Liver (tissue), 3 donors: ENCODE results near the gene NOS1AP.

Experiments
- EGR1 ChIP-seq, 2 donors: IDR thresholded peaks; 2 replicates each; pipeline ENCODE4 v1.6.1; 2016 to 2018; ENCODE audit warnings: antibody characterized with exemption in 2 of 2, low read depth in 2 of 2
- GABPA ChIP-seq, 2 donors: IDR thresholded peaks in 1 of 2; conservative IDR thresholded peaks in 1 of 2; 2 replicates each; pipeline ENCODE4 v1.6.1; 2016; ENCODE audit warnings: antibody characterized with exemption in 2 of 2, mild to moderate bottlenecking in 1 of 2, moderate library complexity in 1 of 2
- HNF4G ChIP-seq: IDR thresholded peaks from 2 replicates; pipeline ENCODE4 v1.6.1; 2016; ENCODE audit warnings: antibody characterized with exemption
- JUND ChIP-seq, 2 donors: IDR thresholded peaks; 2 replicates each; pipeline ENCODE4 v1.6.1; 2016; ENCODE audit warnings: antibody characterized with exemption in 2 of 2
- RAD21 ChIP-seq, 2 donors: IDR thresholded peaks; 2 replicates each; pipeline ENCODE4 v1.6.1; 2016; ENCODE audit warnings: antibody characterized with exemption in 2 of 2, mild to moderate bottlenecking in 2 of 2
- SP1 ChIP-seq: IDR thresholded peaks from 2 replicates; pipeline ENCODE4 v1.6.1; 2018; ENCODE audit warnings: antibody characterized with exemption, mild to moderate bottlenecking
- TAF1 ChIP-seq: conservative IDR thresholded peaks from 2 replicates; pipeline ENCODE4 v1.6.1; 2016; ENCODE audit warnings: antibody characterized with exemption, mild to moderate bottlenecking
- YY1 ChIP-seq: IDR thresholded peaks from 2 replicates; pipeline ENCODE4 v1.6.1; 2016; ENCODE audit warnings: antibody characterized with exemption, mild to moderate bottlenecking
- TF ChIP-seq, protein P1 (sequence below): fragments of 150-350 bp; IDR thresholded peaks from 2 replicates; pipeline ENCODE4 v1.5.1; 2017; ENCODE audit warnings: improper control_type of control experiment, low read depth, low read length; ENCODE audit not compliant: missing input control
- TF ChIP-seq, protein P2 (sequence below): IDR thresholded peaks from 2 replicates; pipeline ENCODE4 v1.6.1; 2016; ENCODE audit warnings: antibody characterized with exemption, mild to moderate bottlenecking
- TF ChIP-seq, protein P3 (sequence below): IDR thresholded peaks from 2 replicates; pipeline ENCODE4 v1.6.1; 2016; ENCODE audit warnings: antibody characterized with exemption
- TF ChIP-seq, protein P4 (sequence below): IDR thresholded peaks from 2 replicates; pipeline ENCODE4 v1.6.1; 2016; ENCODE audit warnings: antibody characterized with exemption
- donor health status: healthy.
- donor health status: healthy.

DNA sequence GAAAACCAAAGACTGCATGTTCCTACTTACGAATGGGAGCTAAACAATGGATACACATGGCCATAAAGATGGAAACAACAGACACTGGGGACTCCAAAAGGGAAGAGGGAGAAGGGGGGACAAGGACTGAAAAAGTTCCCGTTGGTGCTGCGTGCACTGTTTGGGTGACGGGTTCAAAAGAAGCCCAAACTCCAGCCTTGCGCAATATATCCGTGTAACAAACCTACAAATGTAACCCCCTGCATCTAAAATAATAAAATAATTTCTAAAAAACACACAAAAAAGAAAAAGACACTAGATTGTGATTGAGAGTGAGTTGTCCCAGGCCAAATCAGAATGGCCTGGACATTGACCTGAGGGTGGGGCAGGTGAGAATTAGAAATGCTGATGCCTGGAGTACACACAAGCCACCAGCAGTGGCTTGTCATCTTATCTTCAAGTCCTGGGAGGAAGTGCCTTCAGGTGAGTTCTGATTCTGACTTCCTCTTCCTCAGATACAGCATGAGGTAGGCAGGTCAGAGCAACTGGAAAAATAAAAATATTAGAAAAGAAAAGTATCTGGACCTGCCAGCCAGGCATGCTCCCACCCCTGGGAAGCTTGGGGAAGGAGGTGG is 252.4 kb downstream of the NOS1AP start:
- TF ChIP-seq, protein P1, sequence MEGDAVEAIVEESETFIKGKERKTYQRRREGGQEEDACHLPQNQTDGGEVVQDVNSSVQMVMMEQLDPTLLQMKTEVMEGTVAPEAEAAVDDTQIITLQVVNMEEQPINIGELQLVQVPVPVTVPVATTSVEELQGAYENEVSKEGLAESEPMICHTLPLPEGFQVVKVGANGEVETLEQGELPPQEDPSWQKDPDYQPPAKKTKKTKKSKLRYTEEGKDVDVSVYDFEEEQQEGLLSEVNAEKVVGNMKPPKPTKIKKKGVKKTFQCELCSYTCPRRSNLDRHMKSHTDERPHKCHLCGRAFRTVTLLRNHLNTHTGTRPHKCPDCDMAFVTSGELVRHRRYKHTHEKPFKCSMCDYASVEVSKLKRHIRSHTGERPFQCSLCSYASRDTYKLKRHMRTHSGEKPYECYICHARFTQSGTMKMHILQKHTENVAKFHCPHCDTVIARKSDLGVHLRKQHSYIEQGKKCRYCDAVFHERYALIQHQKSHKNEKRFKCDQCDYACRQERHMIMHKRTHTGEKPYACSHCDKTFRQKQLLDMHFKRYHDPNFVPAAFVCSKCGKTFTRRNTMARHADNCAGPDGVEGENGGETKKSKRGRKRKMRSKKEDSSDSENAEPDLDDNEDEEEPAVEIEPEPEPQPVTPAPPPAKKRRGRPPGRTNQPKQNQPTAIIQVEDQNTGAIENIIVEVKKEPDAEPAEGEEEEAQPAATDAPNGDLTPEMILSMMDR = no peak
- TF ChIP-seq, protein P2, sequence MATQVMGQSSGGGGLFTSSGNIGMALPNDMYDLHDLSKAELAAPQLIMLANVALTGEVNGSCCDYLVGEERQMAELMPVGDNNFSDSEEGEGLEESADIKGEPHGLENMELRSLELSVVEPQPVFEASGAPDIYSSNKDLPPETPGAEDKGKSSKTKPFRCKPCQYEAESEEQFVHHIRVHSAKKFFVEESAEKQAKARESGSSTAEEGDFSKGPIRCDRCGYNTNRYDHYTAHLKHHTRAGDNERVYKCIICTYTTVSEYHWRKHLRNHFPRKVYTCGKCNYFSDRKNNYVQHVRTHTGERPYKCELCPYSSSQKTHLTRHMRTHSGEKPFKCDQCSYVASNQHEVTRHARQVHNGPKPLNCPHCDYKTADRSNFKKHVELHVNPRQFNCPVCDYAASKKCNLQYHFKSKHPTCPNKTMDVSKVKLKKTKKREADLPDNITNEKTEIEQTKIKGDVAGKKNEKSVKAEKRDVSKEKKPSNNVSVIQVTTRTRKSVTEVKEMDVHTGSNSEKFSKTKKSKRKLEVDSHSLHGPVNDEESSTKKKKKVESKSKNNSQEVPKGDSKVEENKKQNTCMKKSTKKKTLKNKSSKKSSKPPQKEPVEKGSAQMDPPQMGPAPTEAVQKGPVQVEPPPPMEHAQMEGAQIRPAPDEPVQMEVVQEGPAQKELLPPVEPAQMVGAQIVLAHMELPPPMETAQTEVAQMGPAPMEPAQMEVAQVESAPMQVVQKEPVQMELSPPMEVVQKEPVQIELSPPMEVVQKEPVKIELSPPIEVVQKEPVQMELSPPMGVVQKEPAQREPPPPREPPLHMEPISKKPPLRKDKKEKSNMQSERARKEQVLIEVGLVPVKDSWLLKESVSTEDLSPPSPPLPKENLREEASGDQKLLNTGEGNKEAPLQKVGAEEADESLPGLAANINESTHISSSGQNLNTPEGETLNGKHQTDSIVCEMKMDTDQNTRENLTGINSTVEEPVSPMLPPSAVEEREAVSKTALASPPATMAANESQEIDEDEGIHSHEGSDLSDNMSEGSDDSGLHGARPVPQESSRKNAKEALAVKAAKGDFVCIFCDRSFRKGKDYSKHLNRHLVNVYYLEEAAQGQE = no peak
- no peak for TF ChIP-seq GABPA (IDR thresholded peaks at IDR 0.05 in 1 of 2, conservative IDR thresholded peaks at IDR 0.05 in 1 of 2)
- no peak for TF ChIP-seq HNF4G
- no peak for TF ChIP-seq RAD21 (IDR thresholded peaks at IDR 0.05)
- TF ChIP-seq JUND (IDR thresholded peaks at IDR 0.05) = no peak
- no peak for TF ChIP-seq SP1
- no peak for TF ChIP-seq YY1
- TF ChIP-seq, protein P3, sequence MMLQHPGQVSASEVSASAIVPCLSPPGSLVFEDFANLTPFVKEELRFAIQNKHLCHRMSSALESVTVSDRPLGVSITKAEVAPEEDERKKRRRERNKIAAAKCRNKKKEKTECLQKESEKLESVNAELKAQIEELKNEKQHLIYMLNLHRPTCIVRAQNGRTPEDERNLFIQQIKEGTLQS = no peak
- TF ChIP-seq TAF1 = no peak
- TF ChIP-seq, protein P4, sequence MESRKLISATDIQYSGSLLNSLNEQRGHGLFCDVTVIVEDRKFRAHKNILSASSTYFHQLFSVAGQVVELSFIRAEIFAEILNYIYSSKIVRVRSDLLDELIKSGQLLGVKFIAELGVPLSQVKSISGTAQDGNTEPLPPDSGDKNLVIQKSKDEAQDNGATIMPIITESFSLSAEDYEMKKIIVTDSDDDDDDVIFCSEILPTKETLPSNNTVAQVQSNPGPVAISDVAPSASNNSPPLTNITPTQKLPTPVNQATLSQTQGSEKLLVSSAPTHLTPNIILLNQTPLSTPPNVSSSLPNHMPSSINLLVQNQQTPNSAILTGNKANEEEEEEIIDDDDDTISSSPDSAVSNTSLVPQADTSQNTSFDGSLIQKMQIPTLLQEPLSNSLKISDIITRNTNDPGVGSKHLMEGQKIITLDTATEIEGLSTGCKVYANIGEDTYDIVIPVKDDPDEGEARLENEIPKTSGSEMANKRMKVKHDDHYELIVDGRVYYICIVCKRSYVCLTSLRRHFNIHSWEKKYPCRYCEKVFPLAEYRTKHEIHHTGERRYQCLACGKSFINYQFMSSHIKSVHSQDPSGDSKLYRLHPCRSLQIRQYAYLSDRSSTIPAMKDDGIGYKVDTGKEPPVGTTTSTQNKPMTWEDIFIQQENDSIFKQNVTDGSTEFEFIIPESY = no peak
- TF ChIP-seq EGR1 (IDR thresholded peaks at IDR 0.05; ENCODE audit: low read depth in 2 of 2) = no peak
